Adrenal gland (tissue), 12 donors: ENCODE results near the gene AKAP5. TPM values are rescaled to one million over a fixed set of nuclear protein-coding genes. Genes with fewer than 3 reads are reported as not detected.

Source experiments
- DNase-seq, 7 donors: peaks; one replicate each; pipeline ENCODE4 v3.0.0-alpha.2; 2019 to 2020
- H3K27ac ChIP-seq, 5 donors: fragments of 200-600 bp; sonication (generic) in 4 of 5; 1 replicate in 3 of 5; 2 replicates in 2 of 5; pipeline versions ENCODE4 v1.5.1 to v1.8.0; 2016 to 2020; ENCODE audit warnings: mild to moderate bottlenecking in 1 of 5
- H3K27me3 ChIP-seq: fragments of 200-600 bp; 2 replicates; pipeline ENCODE4 v1.8.0; 2021
- H3K36me3 ChIP-seq, 2 donors: fragments of 200-600 bp; replicated peaks in 1 of 2; 1 replicate in 1 of 2; 2 replicates in 1 of 2; pipeline versions ENCODE4 v1.5.1 to v1.8.0; 2018 to 2022
- H3K4me1 ChIP-seq, 2 donors: fragments of 200-600 bp; replicated peaks in 1 of 2; 1 replicate in 1 of 2; 2 replicates in 1 of 2; pipeline versions ENCODE4 v1.5.1 to v1.8.0; 2018 to 2021
- H3K4me3 ChIP-seq, 4 donors: fragments of 200-600 bp; sonication (generic) in 3 of 4; one replicate each; pipeline ENCODE4 v1.5.1; 2016 to 2018
- H3K9me3 ChIP-seq, 3 donors: fragments of 200-600 bp; sonication (generic) in 1 of 3; replicated peaks in 1 of 3; 1 replicate in 2 of 3; 2 replicates in 1 of 3; pipeline versions ENCODE4 v1.5.1 to v1.8.0; 2016 to 2021
- CTCF ChIP-seq, 6 experiments: fragments of 450-650 bp in 4 of 6; fragments of 200-600 bp in 2 of 6; sonication (generic) in 1 of 6; IDR thresholded peaks; 1 replicate in 5 of 6; 2 replicates in 1 of 6; pipeline versions ENCODE4 v1.5.1 to v1.8.0; 2016 to 2021; ENCODE audit warnings: antibody characterized with exemption in 6 of 6, mild to moderate bottlenecking in 2 of 6, moderate library complexity in 1 of 6
- POLR2A ChIP-seq, 2 donors: fragments of 450-650 bp; IDR thresholded peaks; one replicate each; pipeline ENCODE4 v1.6.1; 2017; ENCODE audit warnings: antibody characterized with exemption in 2 of 2, mild to moderate bottlenecking in 2 of 2, moderate library complexity in 1 of 2
- WGBS, 4 donors: extraction: QIAGEN DNeasy Blood & Tissue Kit in 2 of 4; methylation state at CpG; one replicate each; pipeline versions ENCODE4 v1.1.5 to v1.1.7; 2013 to 2017; 5-methylcytosine and 5-hydroxymethylcytosine counted together
- intact Hi-C, 2 donors: fragments of 100-400 bp; cut with DNase I; formaldehyde crosslinking; loops; one replicate each; pipeline versions ENCODE4 v1.14.1 to v1.15.0; 2022 to 2023
- polyA plus RNA-seq, 3 donors: library from polyadenylated mRNA; stranded (reverse); fragments of 200-250 nt in 2 of 3; fragments of 350-450 nt in 1 of 3; fragmentation: Illumina TruSeq in 1 of 3; extraction: RNeasy Lipid Tissue Mini Kit (QIAGEN cat#74804) in 1 of 3; gene quantifications; one replicate each; pipeline ENCODE4 v1.2.3, GENCODE V29; 2013 to 2014
- total RNA-seq, 9 donors: library from RNA; depleted of rRNA in 4 of 9; stranded (reverse); fragments of >200 nt in 4 of 9; fragments of 120-200 nt in 1 of 9; fragmentation: NEBNext Ultra II Directional in 1 of 9; extraction: Animal tissue kit (Norgen Biotek cat#: 25700) in 1 of 9; gene quantifications; one replicate each; pipeline versions ENCODE4 v1.1.0 to v1.2.4, GENCODE V29; 2013 to 2023
- donor health status: healthy with polysubstance abuse.
- donor health status: Bipolar disorder and iron deficiency.
- donor health status: DM: yes; HTN: yes; CAD: no.
- donor health status: DM: no; HTN: no; CAD: no.
- donor health status: DM: no; HTN: no; CAD: no.
- donor health status: DM: yes; HTN: yes; CAD: no.

Gene AKAP5
- total and polyA plus RNA-seq, 12 donors, result 0.06 to 0.78 (median 0.26) TPM

GRCh38 chr14:64474041-64474440 lies 8.7 kb downstream of the AKAP5 start:
- intact Hi-C loops, result loop anchor here in 1 of 2 donors (10.0 kb wide), 1 partner anchor 49 kb away; no protein-coding TSS in a partner anchor
- WGBS, 4 donors, result 71 to 84% (median 77%) methylated on average over 2 of the region's 2 CpGs
- TF ChIP-seq POLR2A (IDR thresholded peaks at IDR 0.05) (no peak), CTCF (IDR thresholded peaks at IDR 0.05) (no peak)

GRCh38 chr14:64474698-64475097 lies 9.4 kb downstream of the AKAP5 start:
- no peaks in the 10 kb centered on the region for H3K9me3 ChIP-seq
- TF ChIP-seq CTCF (IDR thresholded peaks at IDR 0.05) (no peak), POLR2A (IDR thresholded peaks at IDR 0.05) (no peak)
- H3K4me1 ChIP-seq, result no peaks in the 10 kb centered on the region
- H3K4me3 ChIP-seq, result no peak overlapping the region
- no peak overlapping the region for H3K27ac ChIP-seq
- no peaks in the 10 kb centered on the region for H3K27me3 ChIP-seq
- no peak for DNase-seq
- H3K36me3 ChIP-seq, result no peaks in the 10 kb centered on the region
- intact Hi-C loops, result loop anchor here in 1 of 2 donors (10.0 kb wide), 1 partner anchor 50 kb away; no protein-coding TSS in a partner anchor
- 69 to 96% (median 74%) methylated on average over 4 of the region's 4 CpGs for WGBS, 4 donors

More at GRCh38 chr14:64474041-64474440, 8.7 kb downstream of the AKAP5 start:
- no peak overlapping the region for H3K27ac ChIP-seq
- no peak overlapping the region for H3K4me3 ChIP-seq
- no peaks in the 10 kb centered on the region for H3K9me3 ChIP-seq
- H3K36me3 ChIP-seq, result no peaks in the 10 kb centered on the region
- H3K4me1 ChIP-seq, result no peaks in the 10 kb centered on the region
- H3K27me3 ChIP-seq, result no peaks in the 10 kb centered on the region
- no peak for DNase-seq

GRCh38 chr14:64475585-64476273 lies 10.4 kb downstream of the AKAP5 start:
- no peaks in the 10 kb centered on the region for H3K4me1 ChIP-seq
- DNase-seq, result no peak
- H3K27me3 ChIP-seq, result no peaks in the 10 kb centered on the region
- H3K9me3 ChIP-seq, result no peaks in the 10 kb centered on the region
- WGBS, 4 donors, result 88 to 96% (median 92%) methylated on average over 8 of the region's 8 CpGs
- no peak overlapping the region for H3K4me3 ChIP-seq
- TF ChIP-seq POLR2A (IDR thresholded peaks at IDR 0.05) (no peak), CTCF (IDR thresholded peaks at IDR 0.05) (no peak)
- H3K36me3 ChIP-seq, result no peaks in the 10 kb centered on the region
- no peak overlapping the region for H3K27ac ChIP-seq
- intact Hi-C loops, result loop anchor here in 1 of 2 donors (10.0 kb wide), 1 partner anchor 51 kb away; no protein-coding TSS in a partner anchor

GRCh38 chr14:64476438-64476837 lies 11.1 kb downstream of the AKAP5 start:
- no peaks in the 10 kb centered on the region for H3K36me3 ChIP-seq
- H3K27ac ChIP-seq, result no peak overlapping the region
- H3K27me3 ChIP-seq, result no peaks in the 10 kb centered on the region
- H3K4me1 ChIP-seq, result no peaks in the 10 kb centered on the region
- no peak for DNase-seq
- TF ChIP-seq CTCF (IDR thresholded peaks at IDR 0.05), result no peak
- TF ChIP-seq POLR2A (IDR thresholded peaks at IDR 0.05), result no peak
- no peaks in the 10 kb centered on the region for H3K9me3 ChIP-seq
- 86 to 97% (median 92%) methylated on average over 8 of the region's 8 CpGs for WGBS, 4 donors
- no peak overlapping the region for H3K4me3 ChIP-seq
- intact Hi-C loops, result loop anchor here in 1 of 2 donors (10.0 kb wide), 1 partner anchor 52 kb away; no protein-coding TSS in a partner anchor
